ENCODE results near the gene DTL. TPM values are rescaled to one million over a fixed set of nuclear protein-coding genes. Genes with fewer than 3 reads are reported as not detected.
A peak's percentile ranks its signal among the peaks of the same experiment; 100 is the strongest.

DTL gene
- total and polyA plus RNA-seq, 2 of the 13 experiments (the other 11 are each of a cell fraction or from before 2014, with no cell fraction given): 10.4 to 32.8 TPM

- TF ChIP-seq, protein P1, sequence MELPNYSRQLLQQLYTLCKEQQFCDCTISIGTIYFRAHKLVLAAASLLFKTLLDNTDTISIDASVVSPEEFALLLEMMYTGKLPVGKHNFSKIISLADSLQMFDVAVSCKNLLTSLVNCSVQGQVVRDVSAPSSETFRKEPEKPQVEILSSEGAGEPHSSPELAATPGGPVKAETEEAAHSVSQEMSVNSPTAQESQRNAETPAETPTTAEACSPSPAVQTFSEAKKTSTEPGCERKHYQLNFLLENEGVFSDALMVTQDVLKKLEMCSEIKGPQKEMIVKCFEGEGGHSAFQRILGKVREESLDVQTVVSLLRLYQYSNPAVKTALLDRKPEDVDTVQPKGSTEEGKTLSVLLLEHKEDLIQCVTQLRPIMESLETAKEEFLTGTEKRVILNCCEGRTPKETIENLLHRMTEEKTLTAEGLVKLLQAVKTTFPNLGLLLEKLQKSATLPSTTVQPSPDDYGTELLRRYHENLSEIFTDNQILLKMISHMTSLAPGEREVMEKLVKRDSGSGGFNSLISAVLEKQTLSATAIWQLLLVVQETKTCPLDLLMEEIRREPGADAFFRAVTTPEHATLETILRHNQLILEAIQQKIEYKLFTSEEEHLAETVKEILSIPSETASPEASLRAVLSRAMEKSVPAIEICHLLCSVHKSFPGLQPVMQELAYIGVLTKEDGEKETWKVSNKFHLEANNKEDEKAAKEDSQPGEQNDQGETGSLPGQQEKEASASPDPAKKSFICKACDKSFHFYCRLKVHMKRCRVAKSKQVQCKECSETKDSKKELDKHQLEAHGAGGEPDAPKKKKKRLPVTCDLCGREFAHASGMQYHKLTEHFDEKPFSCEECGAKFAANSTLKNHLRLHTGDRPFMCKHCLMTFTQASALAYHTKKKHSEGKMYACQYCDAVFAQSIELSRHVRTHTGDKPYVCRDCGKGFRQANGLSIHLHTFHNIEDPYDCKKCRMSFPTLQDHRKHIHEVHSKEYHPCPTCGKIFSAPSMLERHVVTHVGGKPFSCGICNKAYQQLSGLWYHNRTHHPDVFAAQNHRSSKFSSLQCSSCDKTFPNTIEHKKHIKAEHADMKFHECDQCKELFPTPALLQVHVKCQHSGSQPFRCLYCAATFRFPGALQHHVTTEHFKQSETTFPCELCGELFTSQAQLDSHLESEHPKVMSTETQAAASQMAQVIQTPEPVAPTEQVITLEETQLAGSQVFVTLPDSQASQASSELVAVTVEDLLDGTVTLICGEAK (IDR thresholded peaks at IDR 0.05): no peak
- TF ChIP-seq, protein P1 (CRISPR knock-in tag; IDR thresholded peaks at IDR 0.05): no peak
- no peak for TF ChIP-seq SKI (IDR thresholded peaks at IDR 0.05; ENCODE audit: partially characterized antibody)
- TF ChIP-seq ZNF788 (CRISPR knock-in tag; IDR thresholded peaks at IDR 0.05; ENCODE audit: borderline replicate concordance): no peak
- TF ChIP-seq DR1 (CRISPR knock-in tag; IDR thresholded peaks at IDR 0.05): no peak
- TF ChIP-seq, protein P2, sequence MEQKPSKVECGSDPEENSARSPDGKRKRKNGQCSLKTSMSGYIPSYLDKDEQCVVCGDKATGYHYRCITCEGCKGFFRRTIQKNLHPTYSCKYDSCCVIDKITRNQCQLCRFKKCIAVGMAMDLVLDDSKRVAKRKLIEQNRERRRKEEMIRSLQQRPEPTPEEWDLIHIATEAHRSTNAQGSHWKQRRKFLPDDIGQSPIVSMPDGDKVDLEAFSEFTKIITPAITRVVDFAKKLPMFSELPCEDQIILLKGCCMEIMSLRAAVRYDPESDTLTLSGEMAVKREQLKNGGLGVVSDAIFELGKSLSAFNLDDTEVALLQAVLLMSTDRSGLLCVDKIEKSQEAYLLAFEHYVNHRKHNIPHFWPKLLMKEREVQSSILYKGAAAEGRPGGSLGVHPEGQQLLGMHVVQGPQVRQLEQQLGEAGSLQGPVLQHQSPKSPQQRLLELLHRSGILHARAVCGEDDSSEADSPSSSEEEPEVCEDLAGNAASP (CRISPR knock-in tag; IDR thresholded peaks at IDR 0.05; ENCODE audit: borderline replicate concordance): no peak
- no peak for TF ChIP-seq NCOA5 (CRISPR knock-in tag; IDR thresholded peaks at IDR 0.05)
- no peak for TF ChIP-seq IKZF4 (CRISPR knock-in tag; IDR thresholded peaks at IDR 0.05; ENCODE audit: borderline replicate concordance, low read depth, not compliant biosample characterization)
- TF ChIP-seq ZNF44 (CRISPR knock-in tag; IDR thresholded peaks at IDR 0.05): no peak
- TF ChIP-seq ATF7 (IDR thresholded peaks at IDR 0.05): 0 out of 2 replicates have a peak, but pooled peaks have one; percentile 18
- TF ChIP-seq ATF7 (CRISPR knock-in tag; IDR thresholded peaks at IDR 0.05): no peak
- no peak for TF ChIP-seq MBD4 (IDR thresholded peaks at IDR 0.05; ENCODE audit: borderline replicate concordance, low read length)
- TF ChIP-seq HDAC1 (CRISPR knock-in tag; IDR thresholded peaks at IDR 0.05): no peak
- no peak for TF ChIP-seq MTF2 (CRISPR knock-in tag; IDR thresholded peaks at IDR 0.05; ENCODE audit: borderline replicate concordance)
- TF ChIP-seq SOX5 (CRISPR knock-in tag; IDR thresholded peaks at IDR 0.05; ENCODE audit: borderline replicate concordance): peak; percentile 72; the same call in 1 of the 2 replicates
- no peak for TF ChIP-seq ZNF713 (CRISPR knock-in tag; IDR thresholded peaks at IDR 0.05)
- no peak for TF ChIP-seq NAIF1 (CRISPR knock-in tag; IDR thresholded peaks at IDR 0.05; ENCODE audit: borderline replicate concordance)
- TF ChIP-seq NR2F6 (IDR thresholded peaks at IDR 0.05): no peak
- TF ChIP-seq NR2F6 (CRISPR knock-in tag; IDR thresholded peaks at IDR 0.05): peak; percentile 36; the same call in 1 of the 2 replicates
- TF ChIP-seq ZFP36L1 (CRISPR knock-in tag; IDR thresholded peaks at IDR 0.05): no peak
Measured at GRCh38 chr1:212030936-212031528, 4.5 kb upstream of the DTL start (continued).

All from HepG2 (cell line).